Measurements from ENCODE around the gene S1PR1. TPM values are rescaled to one million over a fixed set of nuclear protein-coding genes. Genes with fewer than 3 reads are reported as not detected.
A peak's percentile ranks its signal among the peaks of the same experiment; 100 is the strongest.

Gene S1PR1
- total RNA-seq, 1 donor from 2014 or later: 54.9 TPM

DNA sequence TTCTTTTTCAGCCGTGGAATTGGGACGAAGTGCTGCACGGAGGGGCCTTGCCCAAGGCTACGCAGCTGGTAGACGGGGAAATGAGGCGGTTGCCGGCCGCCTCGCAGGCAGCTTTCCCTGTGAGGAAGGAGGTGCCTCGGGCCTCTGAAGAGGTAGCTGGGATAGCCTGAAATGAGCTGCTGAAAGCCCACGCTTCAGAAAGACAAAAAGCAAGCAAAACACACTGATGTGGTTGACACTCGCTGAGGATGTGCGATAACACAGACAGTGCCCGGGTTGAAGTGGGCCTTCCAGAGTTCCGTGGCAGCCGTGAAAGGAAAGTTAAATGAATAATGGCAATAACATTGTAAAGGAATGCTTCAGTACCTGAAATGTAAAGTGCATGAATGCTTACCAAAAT, 47.2 kb downstream of the S1PR1 start:
- TF ChIP-seq, protein P1, sequence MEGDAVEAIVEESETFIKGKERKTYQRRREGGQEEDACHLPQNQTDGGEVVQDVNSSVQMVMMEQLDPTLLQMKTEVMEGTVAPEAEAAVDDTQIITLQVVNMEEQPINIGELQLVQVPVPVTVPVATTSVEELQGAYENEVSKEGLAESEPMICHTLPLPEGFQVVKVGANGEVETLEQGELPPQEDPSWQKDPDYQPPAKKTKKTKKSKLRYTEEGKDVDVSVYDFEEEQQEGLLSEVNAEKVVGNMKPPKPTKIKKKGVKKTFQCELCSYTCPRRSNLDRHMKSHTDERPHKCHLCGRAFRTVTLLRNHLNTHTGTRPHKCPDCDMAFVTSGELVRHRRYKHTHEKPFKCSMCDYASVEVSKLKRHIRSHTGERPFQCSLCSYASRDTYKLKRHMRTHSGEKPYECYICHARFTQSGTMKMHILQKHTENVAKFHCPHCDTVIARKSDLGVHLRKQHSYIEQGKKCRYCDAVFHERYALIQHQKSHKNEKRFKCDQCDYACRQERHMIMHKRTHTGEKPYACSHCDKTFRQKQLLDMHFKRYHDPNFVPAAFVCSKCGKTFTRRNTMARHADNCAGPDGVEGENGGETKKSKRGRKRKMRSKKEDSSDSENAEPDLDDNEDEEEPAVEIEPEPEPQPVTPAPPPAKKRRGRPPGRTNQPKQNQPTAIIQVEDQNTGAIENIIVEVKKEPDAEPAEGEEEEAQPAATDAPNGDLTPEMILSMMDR (IDR thresholded peaks at IDR 0.05; ENCODE audit: borderline replicate concordance): no peak
- Histone ChIP-seq H3K9me3 (replicated peaks) (peaks cover 12% of the 10 kb centered on the region), H3K27ac (replicated peaks) (no peak overlapping the region), H3K27me3 (ENCODE audit: low read depth) (no peaks in the 10 kb centered on the region), H3K4me1 (peaks cover 13% of the 10 kb centered on the region), H3K36me3 (no peaks in the 10 kb centered on the region), H3K4me3 (no peak overlapping the region)
- intact Hi-C loops (cut with micrococcal nuclease): loop anchor here (10.0 kb wide), 1 partner anchor 149 kb away; no protein-coding TSS in a partner anchor
- DNase-seq: no peak

- intact Hi-C loops (cut with micrococcal nuclease): loop anchor here (5.0 to 10.0 kb wide), 2 partner anchors 150 to 362 kb away; no protein-coding TSS in a partner anchor
- Histone ChIP-seq H3K9me3 (replicated peaks) (peaks cover 12% of the 10 kb centered on the region), H3K4me3 (no peak overlapping the region), H3K27ac (replicated peaks) (no peak overlapping the region), H3K4me1 (peaks cover 11% of the 10 kb centered on the region), H3K36me3 (no peaks in the 10 kb centered on the region), H3K27me3 (ENCODE audit: low read depth) (no peaks in the 10 kb centered on the region)
- DNase-seq: no peak
- TF ChIP-seq, protein P1 (IDR thresholded peaks at IDR 0.05; ENCODE audit: borderline replicate concordance): no peak
Measured at GRCh38 chr1:101284622-101285218, 47.9 kb downstream of the S1PR1 start.

DNA sequence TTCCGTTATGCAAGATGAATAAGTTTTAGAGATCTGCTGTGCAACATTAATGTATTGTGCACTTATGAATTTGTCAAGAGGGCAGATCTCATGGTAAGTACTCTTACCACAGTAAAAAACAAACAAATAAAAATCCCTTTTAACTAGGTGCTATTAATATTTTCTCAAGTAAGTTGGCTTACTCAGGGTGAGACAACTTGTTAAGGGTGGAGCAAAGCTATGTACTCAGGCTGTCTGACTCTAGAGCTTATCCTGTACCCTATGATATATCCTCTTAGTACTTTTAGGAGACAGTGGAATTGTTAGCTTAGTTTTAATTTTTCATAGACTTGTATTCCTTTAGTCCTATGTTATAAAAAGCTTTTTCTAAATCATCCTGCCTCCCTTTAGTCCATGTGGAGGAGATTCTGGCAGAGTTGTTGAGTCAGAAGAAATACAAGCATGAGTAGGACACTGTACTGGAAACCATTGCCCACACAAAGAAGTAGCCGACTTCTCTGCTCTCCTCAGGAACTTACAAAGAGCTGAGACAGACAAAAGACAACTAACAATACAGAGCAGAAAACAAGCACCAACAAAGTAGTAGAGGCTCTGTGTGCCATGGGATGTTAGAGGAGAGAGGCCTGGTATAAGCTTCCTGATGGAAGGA, 49.2 kb downstream of the S1PR1 start:
- Histone ChIP-seq H3K27me3 (ENCODE audit: low read depth) (no peaks in the 10 kb centered on the region), H3K4me3 (no peak overlapping the region), H3K27ac (replicated peaks) (no peak overlapping the region), H3K4me1 (peaks cover 11% of the 10 kb centered on the region), H3K36me3 (no peaks in the 10 kb centered on the region), H3K9me3 (replicated peaks) (peaks cover 12% of the 10 kb centered on the region)
- intact Hi-C loops (cut with micrococcal nuclease): loop anchor here (5.0 to 10.0 kb wide), 2 partner anchors 151 to 364 kb away; no protein-coding TSS in a partner anchor
- no peak for DNase-seq
- TF ChIP-seq, protein P1 (IDR thresholded peaks at IDR 0.05; ENCODE audit: borderline replicate concordance): no peak

DNA sequence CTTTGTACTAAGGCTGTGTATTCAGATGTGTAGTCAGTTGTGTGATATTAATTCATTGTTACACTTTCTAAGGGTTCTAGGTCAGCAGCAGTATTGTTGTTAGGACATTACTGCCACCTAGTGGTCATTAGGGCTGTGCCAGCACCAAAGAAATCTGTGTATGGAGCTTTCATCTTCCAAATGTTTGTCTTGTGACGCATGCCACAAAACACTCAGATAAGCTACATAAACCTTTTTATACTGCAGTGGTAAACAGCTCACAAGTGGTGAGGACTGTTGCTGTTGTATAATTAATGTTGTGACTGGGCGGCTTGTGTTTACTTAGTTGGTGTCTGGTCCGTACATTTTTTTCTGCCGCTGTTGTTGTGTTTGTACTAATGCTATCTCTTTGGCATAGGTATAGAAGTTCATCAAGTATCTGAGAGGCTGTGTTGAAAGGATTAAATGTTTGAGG, 51.7 kb downstream of the S1PR1 start:
- no peaks in the 10 kb centered on the region for H3K36me3 ChIP-seq
- no peaks in the 10 kb centered on the region for H3K27me3 ChIP-seq (ENCODE audit: low read depth)
- peaks cover 16% of the 10 kb centered on the region for H3K4me1 ChIP-seq
- H3K27ac ChIP-seq (replicated peaks): peak overlapping the region; percentile 25
- H3K9me3 ChIP-seq (replicated peaks): peaks cover 12% of the 10 kb centered on the region
- peak overlapping the region; percentile 37 for H3K4me3 ChIP-seq
- peak; percentile 30 for DNase-seq
- intact Hi-C loops (cut with micrococcal nuclease): loop anchor here (5.0 to 10.0 kb wide), 2 partner anchors 154 to 366 kb away; no protein-coding TSS in a partner anchor
- TF ChIP-seq, protein P1 (IDR thresholded peaks at IDR 0.05; ENCODE audit: borderline replicate concordance): peak; percentile 97

DNA sequence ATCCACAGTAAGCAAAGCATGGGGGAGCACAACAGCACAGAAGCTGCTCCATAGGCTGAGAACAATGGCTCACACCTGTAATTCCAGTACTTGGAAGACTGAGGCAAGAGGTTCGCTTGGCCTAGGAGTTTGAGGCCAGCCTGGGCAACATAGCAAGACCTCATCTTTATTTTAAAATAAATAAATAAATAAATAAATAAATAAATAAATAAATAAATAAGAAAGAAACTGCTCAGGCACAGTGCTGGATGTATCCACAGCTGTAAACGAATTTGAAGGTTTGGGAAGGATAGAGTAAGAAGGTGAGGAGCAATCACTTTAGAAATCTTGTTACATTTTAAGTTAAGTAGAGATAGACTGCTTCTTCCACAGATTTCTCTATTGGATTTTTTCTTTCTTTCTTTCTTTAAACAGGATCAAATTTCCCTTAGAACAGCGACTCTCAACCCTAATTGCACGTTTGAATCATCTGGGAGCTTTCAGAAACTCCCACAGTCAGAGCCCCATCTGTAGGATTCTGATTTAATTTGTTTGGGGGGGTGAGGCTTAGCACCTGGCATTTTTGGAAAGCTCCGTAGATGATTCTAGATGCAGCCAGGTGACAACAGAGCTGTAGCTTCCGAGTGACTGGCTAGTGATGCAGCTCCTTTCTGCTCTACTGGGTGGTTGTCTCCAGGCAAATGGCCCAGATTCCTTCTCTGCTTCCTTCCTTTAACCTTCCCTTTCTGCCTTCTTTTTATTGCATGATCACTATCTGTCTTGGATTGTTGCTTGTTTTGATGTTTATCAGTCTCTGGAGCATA, 53.5 kb downstream of the S1PR1 start:
- Histone ChIP-seq H3K4me1 (peaks cover 16% of the 10 kb centered on the region), H3K27me3 (ENCODE audit: low read depth) (no peaks in the 10 kb centered on the region), H3K9me3 (replicated peaks) (peaks cover 1% of the 10 kb centered on the region), H3K4me3 (no peak overlapping the region), H3K36me3 (no peaks in the 10 kb centered on the region), H3K27ac (replicated peaks) (no peak overlapping the region)
- intact Hi-C loops (cut with micrococcal nuclease): no loop called here
- DNase-seq: no peak
- TF ChIP-seq, protein P1 (IDR thresholded peaks at IDR 0.05; ENCODE audit: borderline replicate concordance): no peak

Measured in left ventricle myocardium inferior (tissue), 1 donor.